ENCODE data around the gene KIF5B.

- TF ChIP-seq EGR1 (IDR thresholded peaks at IDR 0.05; ENCODE audit: borderline replicate concordance, low read depth, low read length), result no peak
- TF ChIP-seq EZH2 (IDR thresholded peaks at IDR 0.05; ENCODE audit: low read depth, low read length, severe bottlenecking), result no peak
- TF ChIP-seq CTCF (IDR thresholded peaks at IDR 0.05; ENCODE audit: control extremely low read depth in 1 of 3, insufficient read depth in 1 of 3, low read depth in 1 of 3, low read length in 3 of 3), result no peak
Observed at GRCh38 chr10:32046151-32046550, 10.1 kb downstream of the KIF5B start.
